ENCODE measurements around the gene ZNF516.

ZNF516 gene

DNA sequence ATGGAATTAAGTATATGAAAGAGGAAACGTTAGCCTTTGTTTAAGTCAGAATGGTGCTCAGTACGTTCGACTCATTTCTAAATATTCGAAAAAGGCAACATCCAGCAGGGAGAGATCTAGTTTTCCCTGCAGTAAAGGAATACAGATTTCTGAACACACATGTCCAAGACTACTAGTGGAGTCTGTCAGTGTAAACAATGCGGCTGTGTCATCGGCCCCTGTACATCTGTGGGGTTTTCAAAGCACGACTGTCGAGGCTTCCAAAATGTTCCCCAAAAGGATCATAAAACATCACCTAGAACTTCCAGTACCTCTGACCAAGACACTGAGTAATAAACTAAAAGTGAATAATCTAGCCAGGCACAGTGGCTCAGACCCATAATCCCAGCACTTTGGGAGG lies 112.8 kb downstream of the ZNF516 start:
- Histone ChIP-seq H3K4me3 (ENCODE audit: low read depth, low read length, poor library complexity, severe bottlenecking) (no peak overlapping the region), H3K9ac (ENCODE audit: low read length) (no peak overlapping the region), H3F3A (ENCODE audit: insufficient read depth, low read length) (no peaks in the 10 kb centered on the region), H3K4me1 (ENCODE audit: insufficient read depth, low read length, severe bottlenecking) (no peaks in the 10 kb centered on the region), H2AFZ (ENCODE audit: low read length) (no peak overlapping the region), H3K9me3 (ENCODE audit: low read length) (no peaks in the 10 kb centered on the region), H3K36me3 (ENCODE audit: insufficient read depth, low read length) (peaks cover 9% of the 10 kb centered on the region), H3K9me2 (ENCODE audit: low read depth, low read length) (no peaks in the 10 kb centered on the region), H3K79me2 (ENCODE audit: insufficient read depth, low read length) (no peaks in the 10 kb centered on the region), H3K4me2 (ENCODE audit: low read length) (no peak overlapping the region), H4K20me1 (ENCODE audit: insufficient read depth, low read length) (no peaks in the 10 kb centered on the region), H3K27ac (ENCODE audit: low read depth, low read length, poor library complexity, severe bottlenecking) (no peak overlapping the region), H3K27me3 (ENCODE audit: insufficient read depth, low read length) (no peaks in the 10 kb centered on the region)
- TF ChIP-seq EZH2 (IDR thresholded peaks at IDR 0.05; ENCODE audit: borderline replicate concordance, low read length): no peak
- TF ChIP-seq, protein P1, sequence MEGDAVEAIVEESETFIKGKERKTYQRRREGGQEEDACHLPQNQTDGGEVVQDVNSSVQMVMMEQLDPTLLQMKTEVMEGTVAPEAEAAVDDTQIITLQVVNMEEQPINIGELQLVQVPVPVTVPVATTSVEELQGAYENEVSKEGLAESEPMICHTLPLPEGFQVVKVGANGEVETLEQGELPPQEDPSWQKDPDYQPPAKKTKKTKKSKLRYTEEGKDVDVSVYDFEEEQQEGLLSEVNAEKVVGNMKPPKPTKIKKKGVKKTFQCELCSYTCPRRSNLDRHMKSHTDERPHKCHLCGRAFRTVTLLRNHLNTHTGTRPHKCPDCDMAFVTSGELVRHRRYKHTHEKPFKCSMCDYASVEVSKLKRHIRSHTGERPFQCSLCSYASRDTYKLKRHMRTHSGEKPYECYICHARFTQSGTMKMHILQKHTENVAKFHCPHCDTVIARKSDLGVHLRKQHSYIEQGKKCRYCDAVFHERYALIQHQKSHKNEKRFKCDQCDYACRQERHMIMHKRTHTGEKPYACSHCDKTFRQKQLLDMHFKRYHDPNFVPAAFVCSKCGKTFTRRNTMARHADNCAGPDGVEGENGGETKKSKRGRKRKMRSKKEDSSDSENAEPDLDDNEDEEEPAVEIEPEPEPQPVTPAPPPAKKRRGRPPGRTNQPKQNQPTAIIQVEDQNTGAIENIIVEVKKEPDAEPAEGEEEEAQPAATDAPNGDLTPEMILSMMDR (IDR thresholded peaks at IDR 0.05; ENCODE audit: low read length): no peak

DNA sequence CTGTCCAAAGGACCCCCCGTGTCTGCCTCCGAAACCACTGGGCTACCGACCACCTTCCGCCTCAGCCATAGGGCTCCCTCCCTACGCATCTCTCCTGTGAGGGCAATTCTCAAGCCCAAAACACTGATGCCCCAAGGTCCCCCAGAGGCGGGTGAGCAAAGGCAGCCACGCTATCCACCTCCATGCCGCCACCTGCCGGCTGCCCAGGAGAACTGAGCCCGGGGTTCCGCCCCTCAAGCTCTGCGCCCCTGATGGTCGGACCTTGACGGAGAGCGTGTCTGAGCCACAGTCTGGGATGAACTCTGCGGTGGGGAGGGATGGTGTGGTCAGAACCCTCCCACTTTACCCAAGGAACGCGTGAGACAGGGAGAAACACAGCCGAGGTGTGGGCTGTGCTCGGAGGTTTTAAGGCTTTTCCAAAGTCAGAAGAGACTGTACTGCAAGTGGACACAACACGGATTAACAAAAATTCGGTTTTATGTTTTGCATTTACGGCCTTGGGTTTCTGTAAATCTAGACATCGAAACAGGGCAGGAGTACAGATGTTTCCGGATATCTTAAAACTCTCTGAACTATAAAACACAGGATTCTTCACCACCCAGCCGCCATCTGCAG lies 114.1 kb downstream of the ZNF516 start:
- TF ChIP-seq, protein P1 (IDR thresholded peaks at IDR 0.05; ENCODE audit: low read length): peak; percentile 22; the same call in 1 of the 2 replicates
- no peak for TF ChIP-seq EZH2 (IDR thresholded peaks at IDR 0.05; ENCODE audit: borderline replicate concordance, low read length)
- Histone ChIP-seq H3K27ac (ENCODE audit: low read depth, low read length, poor library complexity, severe bottlenecking) (no peak overlapping the region), H3K79me2 (ENCODE audit: insufficient read depth, low read length) (no peaks in the 10 kb centered on the region), H4K20me1 (ENCODE audit: insufficient read depth, low read length) (no peaks in the 10 kb centered on the region), H3K4me3 (ENCODE audit: low read depth, low read length, poor library complexity, severe bottlenecking) (no peak overlapping the region), H3K27me3 (ENCODE audit: insufficient read depth, low read length) (no peaks in the 10 kb centered on the region), H2AFZ (ENCODE audit: low read length) (no peak overlapping the region), H3K9me3 (ENCODE audit: low read length) (no peaks in the 10 kb centered on the region), H3K9ac (ENCODE audit: low read length) (no peak overlapping the region), H3K9me2 (ENCODE audit: low read depth, low read length) (no peaks in the 10 kb centered on the region), H3K36me3 (ENCODE audit: insufficient read depth, low read length) (peaks cover 9% of the 10 kb centered on the region), H3K4me1 (ENCODE audit: insufficient read depth, low read length, severe bottlenecking) (no peaks in the 10 kb centered on the region), H3K4me2 (ENCODE audit: low read length) (no peak overlapping the region), H3F3A (ENCODE audit: insufficient read depth, low read length) (no peaks in the 10 kb centered on the region)

DNA sequence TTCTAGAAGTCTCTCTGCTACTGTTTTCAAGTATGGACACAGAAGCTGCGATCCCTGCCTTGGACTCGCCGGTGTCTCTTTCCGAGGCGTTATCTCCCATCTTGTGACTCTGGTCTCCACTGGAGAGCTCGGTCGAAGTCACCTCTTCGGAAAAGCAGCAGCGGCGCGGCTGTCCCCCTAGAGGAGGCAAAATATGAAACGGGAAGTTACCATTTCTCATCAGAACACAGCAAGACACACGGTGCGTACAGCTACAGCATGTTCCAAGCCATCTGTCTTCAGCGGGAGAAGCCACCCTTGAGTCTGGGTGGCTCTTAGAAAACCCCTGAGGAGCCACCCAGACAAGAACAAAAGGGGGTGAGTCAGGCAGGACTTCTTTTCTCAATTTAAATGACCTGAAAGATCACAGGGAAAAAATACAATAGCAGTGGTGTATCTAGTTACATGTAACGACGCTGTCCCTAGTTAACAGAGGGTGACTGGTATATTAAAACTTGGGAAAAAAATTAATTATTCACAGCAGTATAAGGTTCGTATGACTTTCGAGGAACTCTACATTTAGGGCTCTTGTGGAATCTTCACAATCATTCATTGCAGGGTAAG lies 114.8 kb downstream of the ZNF516 start:
- Histone ChIP-seq H3K4me2 (ENCODE audit: low read length) (no peak overlapping the region), H3F3A (ENCODE audit: insufficient read depth, low read length) (no peaks in the 10 kb centered on the region), H3K27me3 (ENCODE audit: insufficient read depth, low read length) (no peaks in the 10 kb centered on the region), H3K9ac (ENCODE audit: low read length) (no peak overlapping the region), H3K9me3 (ENCODE audit: low read length) (no peaks in the 10 kb centered on the region), H3K79me2 (ENCODE audit: insufficient read depth, low read length) (no peaks in the 10 kb centered on the region), H3K4me1 (ENCODE audit: insufficient read depth, low read length, severe bottlenecking) (no peaks in the 10 kb centered on the region), H4K20me1 (ENCODE audit: insufficient read depth, low read length) (no peaks in the 10 kb centered on the region), H3K27ac (ENCODE audit: low read depth, low read length, poor library complexity, severe bottlenecking) (no peak overlapping the region), H3K4me3 (ENCODE audit: low read depth, low read length, poor library complexity, severe bottlenecking) (no peak overlapping the region), H3K9me2 (ENCODE audit: low read depth, low read length) (no peaks in the 10 kb centered on the region), H2AFZ (ENCODE audit: low read length) (no peak overlapping the region), H3K36me3 (ENCODE audit: insufficient read depth, low read length) (peaks cover 9% of the 10 kb centered on the region)
- TF ChIP-seq EZH2 (IDR thresholded peaks at IDR 0.05; ENCODE audit: borderline replicate concordance, low read length): no peak
- TF ChIP-seq, protein P1 (IDR thresholded peaks at IDR 0.05; ENCODE audit: low read length): no peak

Measured in OCI-LY1 (cell line).